HL-60/S4 (cell line): ENCODE results near the gene CCT2.
"Not testable (repeated sequence)": the region's sequence is repeated elsewhere in the genome, so short reads cannot be mapped to it uniquely, and the experiment has no call there.

Experiments used
- in situ Hi-C: fragments of 300-500 bp; cut with MboI; formaldehyde crosslinking; loops from 2 replicates; pipeline ENCODE4 v1.14.3; 2022; ENCODE audit warnings: low sequenced_read_pairs

Gene CCT2

DNA sequence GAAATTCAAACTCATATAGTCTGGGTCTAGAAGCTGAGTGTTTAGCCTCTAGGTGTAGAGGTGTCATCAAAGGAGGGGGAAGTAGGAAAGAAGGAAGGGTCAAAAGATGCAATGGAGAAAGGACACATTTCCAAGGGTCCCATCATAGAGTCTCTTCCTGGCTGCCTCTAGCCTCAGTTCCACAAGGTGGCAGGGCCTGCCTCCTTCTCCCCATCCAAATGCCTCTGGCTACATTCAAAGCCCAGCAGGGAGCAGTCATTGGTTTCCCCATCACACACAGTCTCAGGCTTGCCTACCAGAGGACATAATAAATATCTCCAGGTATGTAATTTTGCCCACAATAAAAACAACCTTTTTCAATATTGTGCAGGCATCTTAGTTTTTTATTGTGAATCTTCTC, 2.1 kb upstream of the CCT2 start:
- in situ Hi-C loops: loop anchor here (25.0 kb wide), 1 partner anchor 221 kb away; the partner anchor contains the start of gene YEATS4

DNA sequence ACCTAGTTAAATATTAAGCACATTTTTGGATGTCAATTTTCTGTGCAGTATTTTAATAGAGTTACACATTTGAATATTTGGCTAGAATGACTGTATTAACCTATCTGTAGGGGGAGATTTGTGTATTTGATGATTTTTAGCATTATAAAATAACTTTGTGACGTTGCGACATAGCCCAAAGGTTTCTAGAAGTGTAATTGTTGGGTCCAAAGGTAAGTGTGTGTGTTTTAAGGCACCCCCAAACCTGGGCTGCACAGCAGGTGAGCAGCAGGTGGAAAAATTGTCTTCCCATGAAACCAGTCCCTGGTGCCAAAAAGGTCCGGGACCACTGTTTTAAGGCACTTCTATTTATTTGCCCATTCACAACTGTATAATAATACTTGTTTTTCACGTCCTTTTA, 3.3 kb downstream of the CCT2 start:
- in situ Hi-C loops: loop anchor here (25.0 kb wide), 1 partner anchor 226 kb away; the partner anchor contains the start of gene YEATS4

DNA sequence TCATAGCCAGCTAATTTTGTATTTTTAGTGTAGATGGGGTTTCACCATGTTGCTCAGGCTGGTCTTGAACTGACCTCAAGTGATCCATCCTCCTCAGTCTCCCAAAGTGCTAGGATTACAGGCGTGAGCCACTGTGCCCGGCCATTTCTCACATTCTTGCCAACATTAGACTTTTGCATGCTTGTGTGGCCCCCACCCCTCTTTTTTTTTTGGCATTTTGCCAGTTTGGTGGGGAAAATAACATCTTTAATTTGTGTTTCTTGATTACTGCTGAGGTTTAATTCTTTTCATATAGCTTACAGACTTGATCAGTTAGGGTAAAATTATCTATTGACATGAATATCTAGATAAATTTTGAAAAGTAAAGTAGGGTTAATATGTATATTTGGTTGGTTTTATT, 3.8 kb downstream of the CCT2 start:
- in situ Hi-C loops: loop anchor here (25.0 kb wide), 1 partner anchor 227 kb away; the partner anchor contains the start of gene YEATS4

DNA sequence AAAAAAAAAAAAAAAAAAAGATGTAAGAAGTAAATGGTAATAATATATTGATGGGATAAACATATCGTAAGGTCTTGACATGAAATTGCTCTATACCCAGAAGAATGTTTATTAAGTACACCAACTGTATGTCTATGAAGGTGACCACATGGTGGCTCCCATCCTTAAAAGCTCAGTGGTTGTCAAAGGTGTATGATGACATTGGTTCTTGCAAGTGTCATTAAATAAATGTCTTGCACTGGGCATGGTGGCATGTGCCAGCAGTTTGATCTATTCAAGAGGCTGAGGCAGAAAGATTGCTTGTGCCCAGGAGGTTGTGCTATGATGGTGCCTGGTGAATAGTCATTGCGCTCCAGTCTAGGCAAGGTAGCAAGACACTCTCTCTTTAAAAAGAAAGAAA, 10.4 kb downstream of the CCT2 start:
- in situ Hi-C loops: loop anchor here (25.0 kb wide), 1 partner anchor 233 kb away; the partner anchor contains the start of gene YEATS4

DNA sequence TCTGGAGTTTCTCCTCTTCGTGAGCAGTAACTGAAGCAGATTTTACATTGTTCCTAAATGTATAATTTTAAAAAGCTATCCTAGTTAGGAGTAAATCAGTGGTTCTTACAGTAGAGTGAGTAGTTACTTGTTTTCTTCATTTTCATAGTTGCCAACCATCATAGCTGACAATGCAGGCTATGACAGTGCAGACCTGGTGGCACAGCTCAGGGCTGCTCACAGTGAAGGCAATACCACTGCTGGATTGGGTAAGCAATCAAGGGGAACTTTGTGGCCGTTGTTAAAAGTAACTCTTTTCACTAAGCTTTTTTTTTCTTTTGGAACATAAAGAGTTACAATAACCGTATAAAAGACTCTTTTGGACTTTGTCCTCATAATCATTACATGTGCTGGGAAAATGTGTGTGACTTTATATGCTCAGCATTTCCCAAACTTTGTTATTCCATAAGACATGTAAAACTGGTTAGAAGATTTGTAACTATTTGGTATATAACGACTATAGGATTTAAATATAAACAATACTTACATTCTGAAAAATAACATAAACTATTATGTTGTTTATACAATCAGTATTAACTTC, 13.0 kb downstream of the CCT2 start:
- in situ Hi-C loops: loop anchor here (25.0 kb wide), 1 partner anchor 236 kb away; the partner anchor contains the start of gene YEATS4

DNA sequence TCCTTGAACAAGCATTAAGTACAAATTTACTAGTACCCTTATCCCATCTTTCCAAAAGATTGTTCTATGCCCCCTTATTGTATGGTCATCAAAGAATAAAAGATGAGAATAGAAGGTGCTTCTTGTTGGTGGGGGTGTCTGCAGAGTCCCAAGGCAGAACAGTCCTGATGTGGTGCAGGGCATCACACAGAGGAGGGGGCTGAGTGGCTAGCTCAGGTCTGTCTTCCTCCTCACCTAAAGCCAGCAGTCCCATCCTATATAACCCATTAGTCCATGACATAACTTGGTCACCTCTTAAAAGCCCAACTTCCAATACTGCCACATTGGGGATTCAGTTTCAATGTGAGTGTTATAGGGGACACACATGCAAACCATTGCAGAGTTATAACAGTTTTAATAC, 15.5 kb downstream of the CCT2 start:
- in situ Hi-C loops: no loop called here

DNA sequence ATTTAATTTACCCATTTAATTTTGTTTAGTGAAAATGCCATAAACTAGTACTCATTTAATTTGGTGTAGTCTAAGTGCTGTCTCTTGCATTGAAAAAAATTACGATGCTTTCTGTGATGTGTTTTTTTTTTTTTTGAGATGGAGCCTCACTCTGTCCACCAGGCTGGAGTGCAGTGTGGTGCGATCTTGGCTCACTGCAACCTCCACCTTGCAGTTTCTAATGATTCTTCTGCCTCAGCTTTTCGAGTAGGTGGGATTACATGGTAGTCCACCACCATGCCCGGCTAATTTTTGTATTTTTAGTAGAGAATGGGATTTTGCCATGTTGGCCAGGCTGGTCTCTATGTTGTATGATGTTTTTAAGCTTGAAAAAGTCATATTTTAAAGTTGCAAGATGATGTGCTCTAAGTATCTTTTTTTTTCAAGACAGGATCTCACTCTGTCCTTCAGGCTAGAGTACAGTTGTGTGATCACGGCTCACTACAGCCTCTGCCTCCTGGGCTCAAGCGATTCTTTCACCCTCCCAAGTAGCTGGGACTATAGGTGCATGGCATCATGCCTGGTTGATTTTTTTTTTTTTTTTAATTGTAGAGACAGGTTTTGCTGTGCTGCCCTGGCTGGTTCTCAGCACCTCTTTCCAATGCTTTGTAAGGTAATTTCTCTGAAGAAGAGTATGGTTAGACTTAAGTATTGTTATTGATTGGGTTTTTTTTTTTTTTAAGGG, 16.9 kb downstream of the CCT2 start:
- in situ Hi-C loops: no loop called here

DNA sequence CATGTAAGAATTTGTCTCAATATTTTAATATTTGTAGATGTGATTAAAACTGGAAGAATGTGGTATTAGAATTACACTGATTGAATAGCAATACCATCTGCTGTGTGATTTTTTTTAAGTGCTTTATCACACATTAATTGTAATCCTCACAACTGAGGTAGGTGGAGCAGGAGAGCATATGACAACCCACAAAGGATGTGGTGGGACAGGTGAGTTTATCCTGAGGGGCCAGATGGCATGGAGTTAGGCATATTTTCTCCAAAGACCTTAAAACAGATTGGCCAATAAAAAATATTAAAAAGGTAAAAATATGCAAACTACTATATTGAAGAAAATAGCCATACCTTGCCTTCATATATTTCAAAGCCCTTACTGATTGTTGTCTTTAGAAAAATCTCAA, 17.7 kb downstream of the CCT2 start:
- in situ Hi-C loops: no loop called here

DNA sequence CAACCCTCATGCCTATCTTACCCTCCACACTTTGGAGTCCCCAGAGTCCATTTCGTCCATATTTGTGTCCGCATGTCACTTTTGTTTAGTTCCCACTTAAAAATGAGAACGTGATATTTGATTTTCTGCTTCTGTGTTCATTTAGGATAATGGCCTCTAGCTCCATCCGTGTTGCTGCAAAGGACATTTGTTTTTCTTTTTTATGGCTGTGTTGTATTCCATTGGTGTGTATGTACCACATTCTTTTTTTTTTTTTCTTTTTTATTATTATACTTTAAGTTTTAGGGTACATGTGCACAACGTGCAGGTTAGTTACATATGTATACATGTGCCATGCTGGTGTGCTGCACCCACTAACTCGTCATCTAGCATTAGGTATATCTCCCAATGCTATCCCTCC, 18.3 kb downstream of the CCT2 start:
- in situ Hi-C loops: not testable (repeated sequence)

DNA sequence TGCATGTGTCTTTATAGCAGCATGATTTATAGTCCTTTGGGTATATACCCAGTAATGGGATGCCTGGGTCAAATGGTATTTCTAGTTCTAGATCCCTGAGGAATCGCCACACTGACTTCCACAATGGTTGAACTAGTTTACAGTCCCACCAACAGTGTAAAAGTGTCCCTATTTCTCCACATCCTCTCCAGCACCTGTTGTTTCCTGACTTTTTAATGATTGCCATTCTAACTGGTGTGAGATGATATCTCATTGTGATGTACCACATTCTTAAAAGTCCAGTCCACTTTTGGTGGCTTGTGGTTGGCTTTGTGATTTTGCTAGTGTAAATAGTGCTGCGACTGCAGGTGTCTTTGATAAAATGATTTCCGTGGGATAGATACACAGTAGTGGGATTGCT, 19.0 kb downstream of the CCT2 start:
- in situ Hi-C loops: not testable (repeated sequence)

DNA sequence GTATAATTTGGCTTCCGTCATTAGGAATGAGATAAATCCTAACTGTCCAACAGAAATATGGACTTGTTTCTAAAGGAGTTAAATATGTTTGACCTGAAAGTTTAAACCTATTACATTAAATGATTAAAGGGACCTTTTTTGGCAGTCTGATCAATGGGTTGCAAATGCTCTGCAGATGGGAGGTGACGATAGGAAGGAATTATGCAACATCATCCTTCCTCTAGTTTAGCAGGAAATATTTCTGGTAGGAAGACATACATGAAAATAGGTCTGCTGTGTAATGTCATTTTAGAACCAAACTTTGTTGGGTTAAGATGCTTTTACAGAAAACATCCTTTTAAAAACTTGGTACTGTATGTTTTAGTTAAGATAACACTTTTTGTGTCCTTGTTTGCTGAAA, 22.9 kb downstream of the CCT2 start:
- in situ Hi-C loops: no loop called here

DNA sequence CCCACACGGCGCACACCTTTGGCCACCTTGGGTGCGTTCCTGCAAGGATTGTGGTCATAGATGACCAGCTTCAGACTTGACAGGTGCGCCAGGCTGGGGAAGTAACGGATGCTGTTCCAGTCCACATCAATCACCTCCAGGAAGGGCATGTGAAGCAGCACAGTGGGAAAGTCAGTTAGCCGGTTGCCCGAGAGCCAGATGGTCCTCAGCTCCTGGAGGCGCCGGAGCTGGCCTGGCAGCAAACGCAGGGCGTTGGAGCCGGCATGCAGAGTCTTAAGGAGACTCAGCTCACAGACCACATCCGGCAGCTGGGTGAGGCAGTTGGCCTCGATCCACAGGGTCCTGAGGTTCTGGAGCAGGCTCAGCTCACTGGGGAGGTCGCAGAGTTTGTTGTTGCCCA, 24.9 kb downstream of the CCT2 start:
- in situ Hi-C loops: no loop called here

DNA sequence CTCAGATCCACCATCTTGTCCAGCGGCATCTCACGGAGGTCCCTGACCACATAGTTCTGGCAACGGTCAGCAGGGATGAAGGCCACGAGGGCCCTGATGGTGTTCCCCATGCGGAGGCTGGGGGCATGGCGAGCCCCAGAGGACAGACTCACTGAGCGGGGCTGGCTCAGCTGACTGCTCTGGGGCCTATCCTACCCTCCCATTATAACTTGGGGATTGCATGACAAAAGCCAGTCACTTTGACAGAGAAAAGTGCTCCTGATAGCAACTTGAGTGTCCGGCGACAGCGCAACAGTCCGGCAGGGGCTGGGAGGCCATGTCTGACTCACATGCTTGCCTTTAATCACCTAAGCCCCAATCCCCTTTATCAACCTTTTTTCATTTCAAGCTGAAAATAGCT, 25.5 kb downstream of the CCT2 start, which contains the start of gene LRRC10:
Gene LRRC10 (minus strand): TSS at position 179 of the 400 bp plus-strand sequence. CDS start 69 bp downstream, at position 110.
- in situ Hi-C loops: no loop called here

DNA sequence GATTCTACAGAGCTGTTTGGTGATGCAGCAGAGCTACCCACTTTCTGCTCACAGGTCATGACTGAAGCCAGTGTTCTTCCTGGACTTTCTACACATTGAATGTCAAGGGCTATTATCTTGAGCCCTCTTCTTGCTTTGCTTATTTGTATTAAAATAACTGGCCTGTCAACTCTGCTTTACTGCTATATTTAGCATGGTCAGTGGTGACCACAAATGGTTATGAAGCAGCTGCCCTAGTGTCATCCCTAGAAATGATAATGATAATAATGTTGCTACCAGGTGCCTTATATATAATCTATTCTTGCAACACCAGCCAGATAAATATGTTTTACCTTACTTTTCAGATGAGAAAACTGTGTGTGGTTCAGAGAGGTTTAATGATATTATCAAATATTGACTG, 28.1 kb downstream of the CCT2 start:
- in situ Hi-C loops: no loop called here

DNA sequence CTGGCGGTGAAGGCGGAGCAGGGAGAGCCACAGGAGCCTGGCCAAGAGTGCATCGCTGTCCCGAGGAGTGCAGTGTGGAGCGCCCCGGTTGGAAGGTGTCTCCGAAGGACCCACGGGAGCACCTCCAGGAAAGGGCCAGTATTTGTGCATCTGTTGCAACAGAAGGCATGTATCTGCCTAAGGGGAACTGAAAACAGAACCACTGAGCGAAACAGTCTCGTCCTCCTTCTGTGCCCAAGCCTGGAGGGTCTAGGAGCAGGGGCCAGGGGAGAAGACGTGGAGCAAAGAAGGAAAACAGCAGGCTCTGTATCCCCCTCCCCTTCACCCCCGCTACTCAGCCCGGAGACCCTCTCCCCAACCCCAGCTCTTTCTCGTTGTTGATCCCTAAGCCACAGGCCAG, 30.8 kb downstream of the CCT2 start:
- in situ Hi-C loops: no loop called here

DNA sequence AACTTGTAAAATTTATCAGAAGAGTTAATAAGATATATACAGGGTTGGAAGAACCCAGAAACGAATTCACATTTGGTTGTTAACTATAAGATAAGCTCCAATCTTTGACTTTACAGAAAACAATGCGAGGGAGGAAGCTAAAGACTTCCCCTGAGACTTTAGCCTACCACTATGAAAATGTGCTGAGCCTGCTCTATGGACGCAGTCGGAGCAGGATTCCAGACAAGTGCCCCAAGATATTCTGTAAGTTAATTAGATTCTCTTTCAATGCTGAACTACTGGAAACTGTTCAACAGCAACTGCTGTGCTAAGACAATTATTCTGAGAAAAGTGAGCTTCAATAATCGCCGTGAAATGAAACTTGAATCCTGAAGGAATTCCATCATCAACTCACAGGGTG, 33.8 kb downstream of the CCT2 start:
- in situ Hi-C loops: no loop called here

DNA sequence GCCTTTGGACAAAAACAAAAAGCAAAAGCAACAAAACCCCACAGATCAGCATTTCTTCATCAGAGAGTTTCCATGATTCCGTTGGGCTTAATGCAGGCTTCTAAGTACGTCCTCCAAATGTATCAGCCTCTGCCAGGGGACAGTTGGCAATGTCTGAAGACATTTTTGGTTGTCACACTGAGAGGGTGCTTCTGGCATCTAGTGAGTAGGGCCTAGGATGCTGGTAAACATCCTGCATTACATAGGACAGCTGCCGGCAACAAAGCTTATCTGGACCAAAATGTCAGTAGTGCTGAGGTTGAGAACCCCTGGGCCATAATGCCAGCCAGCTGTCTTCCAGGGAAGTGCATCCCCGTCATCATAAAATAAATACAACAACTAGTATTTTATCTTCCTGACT, 34.8 kb downstream of the CCT2 start:
- in situ Hi-C loops: no loop called here

DNA sequence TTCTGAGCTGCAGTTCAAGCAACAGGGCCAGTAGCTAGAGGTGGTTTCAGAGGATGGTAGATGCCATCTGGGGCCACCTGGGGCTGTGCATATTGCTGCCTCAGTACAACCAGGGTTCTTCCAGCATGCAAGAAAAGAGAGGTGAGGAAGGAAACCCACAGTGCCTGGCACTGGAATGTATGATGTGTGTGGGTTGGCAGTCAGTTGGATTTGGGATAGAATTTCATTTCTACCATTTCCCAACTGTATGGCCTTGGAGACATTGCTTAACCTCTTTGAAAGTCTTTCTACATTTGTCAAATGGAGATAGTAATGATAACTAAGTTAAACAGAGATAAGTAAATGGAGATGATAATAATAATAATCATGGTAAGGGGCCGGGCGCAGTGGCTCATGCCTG, 35.7 kb downstream of the CCT2 start:
- in situ Hi-C loops: no loop called here

DNA sequence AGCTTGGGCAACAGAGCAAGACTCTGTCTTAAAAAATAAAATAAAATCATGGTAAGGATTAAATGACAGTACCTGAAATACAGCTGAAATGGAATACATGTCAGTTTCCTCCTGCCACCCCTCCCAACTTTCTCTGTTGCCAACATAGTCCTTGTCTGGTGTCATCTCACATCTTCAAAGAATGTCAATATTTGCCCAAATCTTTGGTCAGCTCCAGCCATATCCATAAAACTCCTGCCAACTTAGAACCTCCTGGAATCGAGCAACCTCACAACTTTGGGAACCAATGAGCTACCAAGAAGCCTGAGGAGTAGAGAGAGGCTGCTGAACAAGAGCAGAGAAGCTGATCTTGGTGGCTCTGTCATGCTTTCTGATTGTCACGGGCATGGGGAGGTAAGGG, 36.3 kb downstream of the CCT2 start:
- in situ Hi-C loops: no loop called here

DNA sequence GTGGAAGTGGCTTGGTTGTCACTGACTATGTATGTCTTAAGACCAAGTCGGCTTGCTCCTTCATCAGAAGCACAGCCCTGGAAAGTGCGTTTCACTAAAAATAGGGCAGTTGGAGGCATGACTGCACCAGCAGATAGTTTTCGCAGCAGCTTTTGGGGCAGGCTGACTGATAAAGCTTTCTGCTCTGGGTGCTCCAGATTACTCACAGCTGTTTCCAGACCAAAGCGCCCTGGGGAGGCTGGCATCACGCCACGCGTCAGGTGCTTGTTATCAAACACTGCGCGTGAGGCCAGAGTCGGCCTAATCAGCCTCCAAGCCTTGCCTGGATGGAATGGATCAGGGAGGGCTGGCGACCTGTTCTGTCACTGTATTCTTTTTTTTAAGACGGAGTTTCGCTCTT, 38.7 kb downstream of the CCT2 start:
- in situ Hi-C loops: no loop called here

DNA sequence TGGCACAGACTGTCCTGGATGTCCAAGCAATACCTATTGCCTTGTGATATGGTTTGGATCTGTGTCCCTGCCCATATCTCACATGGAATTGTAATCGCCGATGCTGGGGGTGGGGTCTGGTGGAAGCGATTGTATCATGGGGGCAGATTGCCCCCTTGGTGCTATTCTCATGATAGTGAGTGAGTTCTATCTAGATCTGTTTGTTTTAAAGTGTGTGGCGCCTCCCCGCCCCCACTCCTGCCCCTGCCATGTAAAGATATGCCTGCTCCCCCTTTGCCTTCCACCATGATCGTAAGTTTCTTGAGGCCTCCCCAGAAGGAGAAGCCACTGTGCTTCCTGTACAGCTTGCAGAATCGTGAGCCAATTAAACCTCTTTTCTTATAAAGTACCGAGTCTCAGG, 42.2 kb downstream of the CCT2 start:
- in situ Hi-C loops: no loop called here

DNA sequence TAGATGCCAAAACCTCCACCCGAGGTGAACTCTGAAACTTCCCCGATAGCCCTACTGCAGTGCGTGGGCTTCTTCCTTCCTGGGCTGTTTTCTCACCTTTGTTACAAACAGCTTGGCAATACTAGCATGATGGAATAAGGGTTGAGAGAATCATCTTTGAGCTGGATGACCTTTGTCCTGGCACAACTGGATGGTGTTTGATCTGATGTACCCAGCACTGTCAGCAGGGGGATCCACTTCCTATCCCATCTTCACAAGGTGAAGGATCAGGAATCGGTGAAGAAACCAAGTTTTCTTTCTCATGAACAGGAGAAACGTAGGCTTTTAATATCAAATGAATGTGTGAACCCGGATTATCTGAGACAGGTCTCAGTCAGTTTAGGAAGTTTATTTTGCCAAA, 44.9 kb downstream of the CCT2 start:
- in situ Hi-C loops: no loop called here
